ENCODE results near the gene GRIN1. TPM values are rescaled to one million over a fixed set of nuclear protein-coding genes. Genes with fewer than 3 reads are reported as not detected.

Gene GRIN1
- total and polyA plus RNA-seq, 2 of the 13 experiments (the other 11 are each of a cell fraction or from before 2014, with no cell fraction given), result 0.13 TPM; not detected in 1

DNA sequence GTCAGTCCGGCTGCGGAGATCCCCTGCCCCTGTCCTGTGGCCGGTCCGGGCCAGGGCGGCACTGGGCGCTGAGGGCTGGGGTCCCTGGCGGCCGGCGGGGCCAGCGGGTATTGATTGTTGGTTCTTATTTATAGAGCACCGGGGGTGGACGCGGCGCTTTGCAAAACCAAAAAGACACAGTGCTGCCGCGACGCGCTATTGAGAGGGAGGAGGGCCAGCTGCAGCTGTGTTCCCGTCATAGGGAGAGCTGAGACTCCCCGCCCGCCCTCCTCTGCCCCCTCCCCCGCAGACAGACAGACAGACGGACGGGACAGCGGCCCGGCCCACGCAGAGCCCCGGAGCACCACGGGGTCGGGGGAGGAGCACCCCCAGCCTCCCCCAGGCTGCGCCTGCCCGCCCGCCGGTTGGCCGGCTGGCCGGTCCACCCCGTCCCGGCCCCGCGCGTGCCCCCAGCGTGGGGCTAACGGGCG, 28.4 kb downstream of the GRIN1 start:
- TF ChIP-seq, protein P1, sequence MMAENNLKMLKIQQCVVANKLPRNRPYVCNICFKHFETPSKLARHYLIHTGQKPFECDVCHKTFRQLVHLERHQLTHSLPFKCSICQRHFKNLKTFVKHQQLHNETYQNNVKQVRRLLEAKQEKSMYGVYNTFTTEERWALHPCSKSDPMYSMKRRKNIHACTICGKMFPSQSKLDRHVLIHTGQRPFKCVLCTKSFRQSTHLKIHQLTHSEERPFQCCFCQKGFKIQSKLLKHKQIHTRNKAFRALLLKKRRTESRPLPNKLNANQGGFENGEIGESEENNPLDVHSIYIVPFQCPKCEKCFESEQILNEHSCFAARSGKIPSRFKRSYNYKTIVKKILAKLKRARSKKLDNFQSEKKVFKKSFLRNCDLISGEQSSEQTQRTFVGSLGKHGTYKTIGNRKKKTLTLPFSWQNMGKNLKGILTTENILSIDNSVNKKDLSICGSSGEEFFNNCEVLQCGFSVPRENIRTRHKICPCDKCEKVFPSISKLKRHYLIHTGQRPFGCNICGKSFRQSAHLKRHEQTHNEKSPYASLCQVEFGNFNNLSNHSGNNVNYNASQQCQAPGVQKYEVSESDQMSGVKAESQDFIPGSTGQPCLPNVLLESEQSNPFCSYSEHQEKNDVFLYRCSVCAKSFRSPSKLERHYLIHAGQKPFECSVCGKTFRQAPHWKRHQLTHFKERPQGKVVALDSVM (CRISPR knock-in tag; IDR thresholded peaks at IDR 0.05), result no peak
- TF ChIP-seq REPIN1 (CRISPR knock-in tag; IDR thresholded peaks at IDR 0.05; ENCODE audit: borderline replicate concordance, low read depth), result no peak
- no TSS peak for BruUV-seq (replicated peaks)
- Histone ChIP-seq H4K20me1 (ENCODE audit: insufficient read depth, low read length) (no peaks in the 10 kb centered on the region), H3K4me1 (ENCODE audit: insufficient read depth, low read length) (peaks cover 9% of the 10 kb centered on the region), H3K9ac (ENCODE audit: insufficient read depth, low read depth, low read length) (no peak overlapping the region), H3K36me3 (replicated peaks in 1 of 2; ENCODE audit: control insufficient read depth in 1 of 2, insufficient read depth in 2 of 2, low read length in 2 of 2) (no peaks in the 10 kb centered on the region), H3K9me3 (ENCODE audit: low read length) (no peaks in the 10 kb centered on the region), H3K27me3 (ENCODE audit: control insufficient read depth in 1 of 2, insufficient read depth in 2 of 2, low read length in 2 of 2) (peaks cover 13 to 91% of the 10 kb centered on the region in 2 experiments; a peak in 3 of 5 replicates), H3K4me2 (ENCODE audit: low read depth, low read length) (0 out of 2 replicates have a peak overlapping the region, but pooled peaks have one; percentile 18), H3K4me3 (replicated peaks in 1 of 3; ENCODE audit: insufficient read depth in 1 of 3, low read depth in 2 of 3, low read length in 3 of 3) (no peak overlapping the region), H3K27ac (ENCODE audit: extremely low read length, insufficient read depth, low read length) (no peak overlapping the region), H3K79me2 (ENCODE audit: insufficient read depth, low read length) (no peaks in the 10 kb centered on the region), H2AFZ (ENCODE audit: low read length) (no peak overlapping the region)
- in situ Hi-C loops (cut with HindIII; ENCODE audit: extremely low pct_ligation_motif_present, low pct_unique_long_range_greater_than_20kb) (no loop called here), intact Hi-C loops (cut with micrococcal nuclease; ENCODE audit: unreplicated experiment) (no loop called here)
- ATAC-seq (no peak), DNase-seq (ENCODE audit: low spot score) (no peak), FAIRE-seq (no peak)
- POLR2A ChIA-PET, result interaction anchor here (1.3 kb wide), 1 partner anchor 22 kb away, joined by 4 read pairs; no protein-coding TSS in a partner anchor
- CTCF ChIA-PET (ENCODE audit: low intra/inter-chr PET ratio, low total read pairs), result no interaction called here
- no CpG with 5 or more reads among the region's 44 CpGs for WGBS (ENCODE audit: low lambda C conversion rate)

DNA sequence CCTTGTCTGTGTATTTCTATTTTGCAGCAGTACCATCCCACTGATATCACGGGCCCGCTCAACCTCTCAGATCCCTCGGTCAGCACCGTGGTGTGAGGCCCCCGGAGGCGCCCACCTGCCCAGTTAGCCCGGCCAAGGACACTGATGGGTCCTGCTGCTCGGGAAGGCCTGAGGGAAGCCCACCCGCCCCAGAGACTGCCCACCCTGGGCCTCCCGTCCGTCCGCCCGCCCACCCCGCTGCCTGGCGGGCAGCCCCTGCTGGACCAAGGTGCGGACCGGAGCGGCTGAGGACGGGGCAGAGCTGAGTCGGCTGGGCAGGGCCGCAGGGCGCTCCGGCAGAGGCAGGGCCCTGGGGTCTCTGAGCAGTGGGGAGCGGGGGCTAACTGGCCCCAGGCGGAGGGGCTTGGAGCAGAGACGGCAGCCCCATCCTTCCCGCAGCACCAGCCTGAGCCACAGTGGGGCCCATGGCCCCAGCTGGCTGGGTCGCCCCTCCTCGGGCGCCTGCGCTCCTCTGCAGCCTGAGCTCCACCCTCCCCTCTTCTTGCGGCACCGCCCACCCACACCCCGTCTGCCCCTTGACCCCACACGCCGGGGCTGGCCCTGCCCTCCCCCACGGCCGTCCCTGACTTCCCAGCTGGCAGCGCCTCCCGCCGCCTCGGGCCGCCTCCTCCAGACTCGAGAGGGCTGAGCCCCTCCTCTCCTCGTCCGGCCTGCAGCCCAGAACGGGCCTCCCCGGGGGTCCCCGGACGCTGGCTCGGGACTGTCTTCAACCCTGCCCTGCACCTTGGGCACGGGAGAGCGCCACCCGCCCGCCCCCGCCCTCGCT, 29.0 kb downstream of the GRIN1 start:
- POLR2A ChIA-PET, result interaction anchor here (1.0 to 1.6 kb wide), 4 partner anchors 21 to 109 kb away, joined by 3 to 4 read pairs (median 4); partner anchors contain the start of gene RNF224
- TF ChIP-seq ZNF33A (CRISPR knock-in tag; IDR thresholded peaks at IDR 0.05; ENCODE audit: borderline replicate concordance), result no peak
- no peak for TF ChIP-seq ZNF878 (CRISPR knock-in tag; IDR thresholded peaks at IDR 0.05)
- TF ChIP-seq, protein P2, sequence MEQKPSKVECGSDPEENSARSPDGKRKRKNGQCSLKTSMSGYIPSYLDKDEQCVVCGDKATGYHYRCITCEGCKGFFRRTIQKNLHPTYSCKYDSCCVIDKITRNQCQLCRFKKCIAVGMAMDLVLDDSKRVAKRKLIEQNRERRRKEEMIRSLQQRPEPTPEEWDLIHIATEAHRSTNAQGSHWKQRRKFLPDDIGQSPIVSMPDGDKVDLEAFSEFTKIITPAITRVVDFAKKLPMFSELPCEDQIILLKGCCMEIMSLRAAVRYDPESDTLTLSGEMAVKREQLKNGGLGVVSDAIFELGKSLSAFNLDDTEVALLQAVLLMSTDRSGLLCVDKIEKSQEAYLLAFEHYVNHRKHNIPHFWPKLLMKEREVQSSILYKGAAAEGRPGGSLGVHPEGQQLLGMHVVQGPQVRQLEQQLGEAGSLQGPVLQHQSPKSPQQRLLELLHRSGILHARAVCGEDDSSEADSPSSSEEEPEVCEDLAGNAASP (CRISPR knock-in tag; IDR thresholded peaks at IDR 0.05; ENCODE audit: borderline replicate concordance), result no peak
- TF ChIP-seq ARNT2 (CRISPR knock-in tag; IDR thresholded peaks at IDR 0.05; ENCODE audit: low read depth), result no peak
- peak; percentile 42; the same call in 1 of the 2 replicates for TF ChIP-seq NR2C2 (CRISPR knock-in tag; IDR thresholded peaks at IDR 0.05; ENCODE audit: borderline replicate concordance)

More for the DNA sequence above, 29.0 kb downstream of the GRIN1 start:
- H3K4me2 ChIP-seq (ENCODE audit: low read depth, low read length), result peak overlapping the region; percentile 76
- H3K9me3 ChIP-seq (ENCODE audit: low read length), result no peaks in the 10 kb centered on the region
- H3K4me3 ChIP-seq (replicated peaks in 1 of 3; ENCODE audit: insufficient read depth in 1 of 3, low read depth in 2 of 3, low read length in 3 of 3), result peak overlapping the region in 2 of 3 experiments; percentile 31 to 65; a peak in 3 of 6 replicates
- intact Hi-C loops (cut with micrococcal nuclease; ENCODE audit: unreplicated experiment), result no loop called here
- ATAC-seq (peak; percentile 8), FAIRE-seq (no peak), DNase-seq (ENCODE audit: low spot score) (no peak)
- 2% methylated on average over 22 of the region's 57 CpGs for WGBS (ENCODE audit: low lambda C conversion rate)
- H3K27me3 ChIP-seq (ENCODE audit: control insufficient read depth in 1 of 2, insufficient read depth in 2 of 2, low read length in 2 of 2), result peaks cover 11 to 84% of the 10 kb centered on the region in 2 experiments; a peak in 3 of 5 replicates
- no peak overlapping the region for H3K27ac ChIP-seq (ENCODE audit: extremely low read length, insufficient read depth, low read length)
- in situ Hi-C loops (cut with HindIII; ENCODE audit: extremely low pct_ligation_motif_present, low pct_unique_long_range_greater_than_20kb), result no loop called here
- no peak overlapping the region for H3K9ac ChIP-seq (ENCODE audit: insufficient read depth, low read depth, low read length)
- H4K20me1 ChIP-seq (ENCODE audit: insufficient read depth, low read length), result no peaks in the 10 kb centered on the region
- CTCF ChIA-PET (ENCODE audit: low intra/inter-chr PET ratio, low total read pairs), result no interaction called here
- no peak overlapping the region for H2AFZ ChIP-seq (ENCODE audit: low read length)
- peaks cover 9% of the 10 kb centered on the region for H3K4me1 ChIP-seq (ENCODE audit: insufficient read depth, low read length)
- BruUV-seq (replicated peaks), result no TSS peak
- no peaks in the 10 kb centered on the region for H3K79me2 ChIP-seq (ENCODE audit: insufficient read depth, low read length)
- H3K36me3 ChIP-seq (replicated peaks in 1 of 2; ENCODE audit: control insufficient read depth in 1 of 2, insufficient read depth in 2 of 2, low read length in 2 of 2), result no peaks in the 10 kb centered on the region

All from HepG2 (cell line).